Gastroesophageal sphincter (tissue), 3 donors: Measurements from ENCODE around the gene NLRC3.

ENCODE experiments used
- EP300 ChIP-seq: sonication (generic); formaldehyde crosslinking; IDR thresholded peaks from one replicate; pipeline ENCODE4 v1.6.1; 2017; ENCODE audit warnings: antibody characterized with exemption, mild to moderate bottlenecking
- POLR2A ChIP-seq, 2 donors: fragments of 450-650 bp; IDR thresholded peaks; one replicate each; pipeline ENCODE4 v1.6.1; 2017; ENCODE audit warnings: antibody characterized with exemption in 2 of 2, mild to moderate bottlenecking in 2 of 2, moderate library complexity in 1 of 2
- TF ChIP-seq, protein P1 (sequence below), 4 experiments: fragments of 200-600 bp in 2 of 4; fragments of 450-650 bp in 2 of 4; sonication (generic) in 1 of 4; IDR thresholded peaks; one replicate each; pipeline ENCODE4 v1.5.1; 2017 to 2019; ENCODE audit warnings: antibody characterized with exemption in 4 of 4, mild to moderate bottlenecking in 2 of 4, moderate library complexity in 2 of 4

DNA sequence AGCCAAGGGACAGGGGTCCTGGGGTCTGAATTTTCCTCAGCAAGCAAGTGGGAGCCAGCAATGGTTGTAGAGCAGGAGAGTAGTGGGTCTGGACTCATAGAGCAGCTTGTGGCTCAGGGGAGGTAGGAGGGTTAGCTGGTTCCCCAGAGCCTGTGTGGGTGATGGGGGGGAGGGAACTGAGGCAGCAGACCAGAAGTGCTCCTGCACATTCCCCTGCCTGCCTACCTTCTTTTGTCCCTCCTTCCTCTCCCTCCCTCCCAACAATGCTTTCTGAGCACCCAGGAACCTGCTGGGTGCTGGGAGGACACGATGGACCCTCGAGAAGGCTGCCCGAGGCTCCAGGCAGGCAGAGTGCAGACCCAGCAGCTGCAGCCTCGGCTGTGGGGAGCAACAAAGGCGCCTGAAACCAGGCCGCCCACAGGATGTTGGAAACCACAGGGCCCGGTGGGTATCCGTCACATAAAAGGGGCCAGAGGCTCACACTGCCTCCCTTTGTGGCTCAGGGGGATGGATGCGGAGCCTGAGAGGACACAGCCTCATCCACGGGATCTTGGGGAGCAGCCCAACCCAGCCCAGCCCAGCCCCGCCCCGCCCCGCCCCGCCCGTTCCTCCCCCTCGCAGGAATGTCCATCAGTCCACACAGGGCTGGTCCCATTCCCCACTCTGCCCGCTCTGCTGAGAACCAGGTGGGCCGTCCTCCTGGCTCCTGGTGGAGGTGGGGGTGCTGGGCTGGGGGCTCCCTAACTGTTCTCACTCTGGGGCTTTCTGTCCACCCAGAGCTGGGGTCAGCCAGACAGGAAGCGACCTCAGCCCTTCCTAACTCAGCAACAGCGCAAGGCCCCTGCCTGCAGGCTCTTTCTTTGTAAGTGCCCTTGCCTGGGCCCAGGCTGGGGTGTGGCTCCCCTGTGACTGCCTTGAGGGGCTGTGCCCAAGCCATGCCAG is 1.7 kb upstream of the NLRC3 start:
- TF ChIP-seq, protein P1, sequence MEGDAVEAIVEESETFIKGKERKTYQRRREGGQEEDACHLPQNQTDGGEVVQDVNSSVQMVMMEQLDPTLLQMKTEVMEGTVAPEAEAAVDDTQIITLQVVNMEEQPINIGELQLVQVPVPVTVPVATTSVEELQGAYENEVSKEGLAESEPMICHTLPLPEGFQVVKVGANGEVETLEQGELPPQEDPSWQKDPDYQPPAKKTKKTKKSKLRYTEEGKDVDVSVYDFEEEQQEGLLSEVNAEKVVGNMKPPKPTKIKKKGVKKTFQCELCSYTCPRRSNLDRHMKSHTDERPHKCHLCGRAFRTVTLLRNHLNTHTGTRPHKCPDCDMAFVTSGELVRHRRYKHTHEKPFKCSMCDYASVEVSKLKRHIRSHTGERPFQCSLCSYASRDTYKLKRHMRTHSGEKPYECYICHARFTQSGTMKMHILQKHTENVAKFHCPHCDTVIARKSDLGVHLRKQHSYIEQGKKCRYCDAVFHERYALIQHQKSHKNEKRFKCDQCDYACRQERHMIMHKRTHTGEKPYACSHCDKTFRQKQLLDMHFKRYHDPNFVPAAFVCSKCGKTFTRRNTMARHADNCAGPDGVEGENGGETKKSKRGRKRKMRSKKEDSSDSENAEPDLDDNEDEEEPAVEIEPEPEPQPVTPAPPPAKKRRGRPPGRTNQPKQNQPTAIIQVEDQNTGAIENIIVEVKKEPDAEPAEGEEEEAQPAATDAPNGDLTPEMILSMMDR (IDR thresholded peaks at IDR 0.05), result no peak
- TF ChIP-seq EP300, result no peak
- no peak for TF ChIP-seq POLR2A (IDR thresholded peaks at IDR 0.05)
